AG04450 (cell line): Measurements from ENCODE around the gene ZSWIM6. TPM values are rescaled to one million over a fixed set of nuclear protein-coding genes. Genes with fewer than 3 reads are reported as not detected.

ENCODE experiments used
- CTCF ChIA-PET: fragments of 300-600, 350-600 bp; formaldehyde crosslinking; extraction: SDS; loops from one replicate; lab custom pipeline; 2022; ENCODE audit warnings: antibody characterized with exemption, inconsistent platforms; lab: Charles Lee
- POLR2A ChIA-PET: fragments of 350-600 bp; formaldehyde crosslinking; extraction: SDS; loops from one replicate; lab custom pipeline; 2021; ENCODE audit warnings: antibody characterized with exemption, inconsistent platforms; lab: Yijun Ruan, JAX
- DNase-seq: peaks from one replicate; pipeline ENCODE4 v3.0.0-alpha.2; 2011; ENCODE audit warnings: low read depth, low spot score
- H3K27ac ChIP-seq: one replicate; pipeline ENCODE4 v1.5.1; 2012; ENCODE audit warnings: low read depth, low read length, control low read depth
- H3K27me3 ChIP-seq: one replicate; pipeline ENCODE4 v1.6.0; 2012; ENCODE audit warnings: low read length; ENCODE audit not compliant: control insufficient read depth, insufficient read depth
- H3K4me3 ChIP-seq: 2 replicates; pipeline ENCODE4 v1.5.1; 2011; ENCODE audit warnings: mild to moderate bottlenecking, low read depth, low read length, control low read depth
- H3K9me3 ChIP-seq: 2 replicates; pipeline ENCODE4 v1.5.1; 2012; ENCODE audit warnings: low read length; ENCODE audit not compliant: control insufficient read depth, insufficient read depth
- CTCF ChIP-seq: IDR thresholded peaks from 2 replicates; pipeline ENCODE4 v1.5.1; 2011; ENCODE audit warnings: low read depth, low read length, control low read depth, inconsistent platforms
- polyA plus RNA-seq: library from polyadenylated mRNA; depleted of rRNA; stranded (reverse); fragments of >200 nt; gene quantifications from 2 replicates; pipeline ENCODE4 v1.2.3, GENCODE V29; 2011

Gene ZSWIM6
- polyA plus RNA-seq, 1 experiment, result 18.9 TPM

GRCh38 chr5:61493973-61494372, 161.9 kb downstream of the ZSWIM6 start:
- CTCF ChIA-PET, result no interaction called here
- DNase-seq, result no peak

GRCh38 chr5:61496446-61496845, 164.4 kb downstream of the ZSWIM6 start:
- Histone ChIP-seq H3K9me3 (no peaks in the 10 kb centered on the region), H3K27me3 (no peaks in the 10 kb centered on the region), H3K4me3 (no peak overlapping the region), H3K27ac (no peak overlapping the region)
- DNase-seq, result no peak
- no peak for TF ChIP-seq CTCF
- ChIA-PET POLR2A (no interaction called here), CTCF (interaction anchor here (0.6 kb wide), 1 partner anchor 728 kb away, joined by 3 read pairs; no protein-coding TSS in a partner anchor)

More at GRCh38 chr5:61493973-61494372, 161.9 kb downstream of the ZSWIM6 start:
- no peaks in the 10 kb centered on the region for H3K27me3 ChIP-seq
- no peaks in the 10 kb centered on the region for H3K9me3 ChIP-seq
- H3K4me3 ChIP-seq, result no peak overlapping the region
- no peak overlapping the region for H3K27ac ChIP-seq
- TF ChIP-seq CTCF, result no peak
- POLR2A ChIA-PET, result no interaction called here

- H3K27ac ChIP-seq, result no peak overlapping the region
These were observed 164.8 kb downstream of the ZSWIM6 start for GRCh38 chr5:61496860-61497259.

GRCh38 chr5:61498121-61498520, 166.1 kb downstream of the ZSWIM6 start:
- Histone ChIP-seq H3K9me3 (no peaks in the 10 kb centered on the region), H3K27me3 (no peaks in the 10 kb centered on the region), H3K4me3 (no peak overlapping the region), H3K27ac (no peak overlapping the region)
- TF ChIP-seq CTCF, result no peak
- CTCF ChIA-PET, result no interaction called here
- POLR2A ChIA-PET, result no interaction called here
- DNase-seq, result no peak

More at GRCh38 chr5:61496860-61497259, 164.8 kb downstream of the ZSWIM6 start:
- POLR2A ChIA-PET, result no interaction called here
- no peak overlapping the region for H3K4me3 ChIP-seq
- CTCF ChIA-PET, result interaction anchor here (0.6 kb wide), 1 partner anchor 728 kb away, joined by 3 read pairs; no protein-coding TSS in a partner anchor
- H3K9me3 ChIP-seq, result no peaks in the 10 kb centered on the region
- H3K27me3 ChIP-seq, result no peaks in the 10 kb centered on the region
- DNase-seq, result no peak
- TF ChIP-seq CTCF, result no peak

- POLR2A ChIA-PET, result no interaction called here
- H3K27ac ChIP-seq, result no peak overlapping the region
- H3K27me3 ChIP-seq, result no peaks in the 10 kb centered on the region
- TF ChIP-seq CTCF, result no peak
- DNase-seq, result no peak
- CTCF ChIA-PET, result interaction anchor here (2.2 kb wide), 1 partner anchor 157 kb away, joined by 5 read pairs; no protein-coding TSS in a partner anchor
- no peak overlapping the region for H3K4me3 ChIP-seq
- no peaks in the 10 kb centered on the region for H3K9me3 ChIP-seq
These were observed 169.9 kb downstream of the ZSWIM6 start for GRCh38 chr5:61501971-61502370.
